Osteocyte (in vitro differentiated cells): ENCODE results near the gene EPDR1. TPM values are rescaled to one million over a fixed set of nuclear protein-coding genes. Genes with fewer than 3 reads are reported as not detected.

Experiments
- DNase-seq: peaks from one replicate; pipeline ENCODE4 v3.0.0; 2021; ENCODE audit warnings: mixed read lengths; ENCODE audit not compliant: unreplicated experiment; ENCODE audit errors: extremely low spot score
- H3K27ac Mint-ChIP-seq: one replicate; pipeline ENCODE4 v1.8.0; 2021; ENCODE audit warnings: mild to moderate bottlenecking, mixed read lengths; ENCODE audit not compliant: unreplicated experiment
- H3K27me3 Mint-ChIP-seq: one replicate; pipeline ENCODE4 v1.8.0; 2021; ENCODE audit warnings: mixed read lengths; ENCODE audit not compliant: unreplicated experiment
- H3K36me3 Mint-ChIP-seq: one replicate; pipeline ENCODE4 v1.8.0; 2021; ENCODE audit warnings: mixed read lengths; ENCODE audit not compliant: unreplicated experiment
- H3K4me1 Mint-ChIP-seq: one replicate; pipeline ENCODE4 v1.8.0; 2021; ENCODE audit warnings: mixed read lengths; ENCODE audit not compliant: unreplicated experiment
- H3K4me3 Mint-ChIP-seq: one replicate; pipeline ENCODE4 v1.8.0; 2021; ENCODE audit warnings: mild to moderate bottlenecking, moderate library complexity, mixed read lengths; ENCODE audit not compliant: unreplicated experiment
- H3K9me3 Mint-ChIP-seq: one replicate; pipeline ENCODE4 v1.8.0; 2021; ENCODE audit warnings: mixed read lengths; ENCODE audit not compliant: unreplicated experiment
- CTCF ChIP-seq: fragments of 200-600 bp; sonication (generic); IDR thresholded peaks from 2 replicates; pipeline ENCODE4 v1.5.0; 2021; ENCODE audit warnings: antibody characterized with exemption, mild to moderate bottlenecking, moderate library complexity
- total RNA-seq: library from RNA; stranded (reverse); gene quantifications from 2 replicates; pipeline ENCODE4 v1.2.1, GENCODE V29; 2021

Gene EPDR1
- total RNA-seq, 1 donor from 2014 or later = 16.6 TPM

DNA sequence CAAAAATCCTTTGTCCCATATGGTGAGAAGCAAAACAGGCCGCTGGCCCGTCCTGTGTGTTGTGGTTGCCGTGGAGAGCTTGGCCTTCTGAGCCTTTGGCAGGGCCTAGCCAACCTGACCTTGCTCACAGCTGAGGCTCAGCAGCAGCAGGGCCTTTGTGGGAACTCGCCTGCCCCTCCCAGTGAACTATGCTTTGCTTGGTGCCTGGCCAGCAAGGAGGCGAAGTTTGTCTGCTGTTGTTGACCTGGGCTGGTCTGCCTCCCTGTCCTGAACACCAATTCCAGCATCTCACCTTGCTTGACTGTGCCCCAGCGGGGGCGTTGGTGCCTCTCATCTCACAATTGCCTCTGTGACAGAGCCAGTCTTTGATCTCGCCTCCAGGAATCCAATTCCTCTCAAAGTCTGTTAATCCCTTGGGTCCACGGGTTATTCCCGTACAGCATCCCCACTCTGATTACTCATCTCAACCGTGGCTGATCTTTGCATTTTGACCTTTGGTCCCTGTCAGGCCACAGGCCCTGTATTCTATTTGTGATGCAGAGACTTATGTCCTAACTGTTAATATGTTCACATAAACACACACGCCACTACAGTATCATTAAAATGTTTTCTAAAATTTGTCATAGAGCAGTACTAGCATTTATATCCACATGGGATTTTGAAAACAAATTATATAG lies 22.6 kb downstream of the EPDR1 start:
- Mint-ChIP-seq H3K27me3 (no peaks in the 10 kb centered on the region), H3K36me3 (no peaks in the 10 kb centered on the region), H3K27ac (peak overlapping the region; percentile 43), H3K9me3 (no peaks in the 10 kb centered on the region), H3K4me3 (no peak overlapping the region), H3K4me1 (peaks cover 12% of the 10 kb centered on the region)
- DNase-seq = no peak
- TF ChIP-seq CTCF = no peak

DNA sequence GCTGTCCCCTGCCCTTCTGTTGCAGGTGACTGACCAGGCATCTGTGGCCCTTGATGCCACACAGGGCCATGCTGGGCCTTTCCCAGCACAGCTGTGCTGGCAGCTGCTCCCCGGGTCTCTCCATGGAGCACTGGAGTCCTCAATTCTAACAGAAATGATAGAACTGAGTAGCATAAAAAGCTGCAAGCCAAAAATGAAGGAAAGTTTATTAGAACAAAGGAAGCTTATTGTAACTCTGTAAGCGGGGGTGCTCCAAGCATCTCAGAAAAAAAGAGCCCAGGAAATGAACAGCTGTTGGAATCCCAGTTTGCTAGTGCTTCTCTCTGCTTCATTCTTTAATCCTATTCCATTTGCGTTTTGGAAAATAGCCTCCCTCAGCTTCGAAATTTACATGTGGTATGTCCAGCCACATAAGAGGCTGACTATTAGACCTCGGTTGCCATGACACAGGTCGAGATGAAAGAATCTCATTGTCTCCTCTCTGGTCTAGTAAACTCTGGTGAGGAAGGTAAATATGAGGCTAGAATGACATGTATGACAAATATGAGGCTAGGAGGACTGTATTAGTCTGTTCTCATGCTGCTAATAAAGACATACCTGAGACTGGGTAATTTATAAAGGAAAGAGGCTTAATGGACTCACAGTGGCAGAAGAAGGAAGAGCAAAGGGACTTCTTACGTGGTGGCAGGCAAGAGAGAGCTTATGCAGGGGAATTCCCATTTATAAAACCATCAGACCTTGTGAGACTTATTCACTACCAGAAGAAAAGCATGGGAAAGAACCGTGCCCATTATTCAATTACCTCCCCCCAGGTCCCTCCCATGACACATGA lies 23.7 kb downstream of the EPDR1 start:
- Mint-ChIP-seq H3K9me3 (no peaks in the 10 kb centered on the region), H3K4me3 (no peak overlapping the region), H3K36me3 (no peaks in the 10 kb centered on the region), H3K4me1 (peaks cover 12% of the 10 kb centered on the region), H3K27ac (no peak overlapping the region), H3K27me3 (no peaks in the 10 kb centered on the region)
- no peak for DNase-seq
- TF ChIP-seq CTCF = no peak

DNA sequence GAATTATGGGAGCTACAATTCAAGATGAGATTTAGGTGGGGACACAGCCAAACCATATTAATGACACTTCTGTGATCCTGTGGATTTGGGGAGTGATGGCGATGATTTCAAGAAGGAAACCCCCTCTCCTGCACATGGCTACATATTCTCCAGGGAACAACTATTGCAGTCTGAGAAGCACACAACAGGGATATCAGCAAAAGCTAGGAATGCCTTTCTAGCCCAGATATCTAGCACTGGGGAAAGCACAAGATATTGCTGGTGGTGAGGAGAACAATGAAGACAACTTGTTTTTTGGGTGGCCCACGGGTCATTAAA lies 24.3 kb downstream of the EPDR1 start:
- Mint-ChIP-seq H3K4me3 (no peak overlapping the region), H3K9me3 (no peaks in the 10 kb centered on the region), H3K27me3 (no peaks in the 10 kb centered on the region), H3K4me1 (peaks cover 12% of the 10 kb centered on the region), H3K27ac (no peak overlapping the region), H3K36me3 (no peaks in the 10 kb centered on the region)
- DNase-seq = no peak
- no peak for TF ChIP-seq CTCF

DNA sequence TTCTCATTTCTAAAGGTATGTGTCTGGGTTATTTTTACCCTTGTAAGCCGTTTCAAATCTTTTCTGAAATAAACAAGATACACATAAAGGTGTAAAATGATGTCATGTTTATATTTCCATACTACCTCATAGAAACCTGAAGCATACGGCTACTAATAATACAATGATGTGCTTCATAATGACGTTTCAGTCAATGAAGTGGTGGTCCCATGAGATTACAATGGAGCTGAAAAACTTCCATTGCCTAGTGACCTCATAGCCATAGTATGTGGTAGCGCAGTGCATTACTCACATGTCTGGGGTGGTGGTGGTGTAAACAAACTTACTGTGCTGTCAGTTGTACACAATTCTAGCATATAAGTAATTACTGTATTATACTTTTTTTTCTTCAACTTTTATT lies 24.9 kb downstream of the EPDR1 start:
- H3K9me3 Mint-ChIP-seq = no peaks in the 10 kb centered on the region
- no peak for DNase-seq
- no peak overlapping the region for H3K4me3 Mint-ChIP-seq
- TF ChIP-seq CTCF = no peak
- no peaks in the 10 kb centered on the region for H3K27me3 Mint-ChIP-seq
- no peaks in the 10 kb centered on the region for H3K36me3 Mint-ChIP-seq
- H3K4me1 Mint-ChIP-seq = peaks cover 12% of the 10 kb centered on the region
- no peak overlapping the region for H3K27ac Mint-ChIP-seq

DNA sequence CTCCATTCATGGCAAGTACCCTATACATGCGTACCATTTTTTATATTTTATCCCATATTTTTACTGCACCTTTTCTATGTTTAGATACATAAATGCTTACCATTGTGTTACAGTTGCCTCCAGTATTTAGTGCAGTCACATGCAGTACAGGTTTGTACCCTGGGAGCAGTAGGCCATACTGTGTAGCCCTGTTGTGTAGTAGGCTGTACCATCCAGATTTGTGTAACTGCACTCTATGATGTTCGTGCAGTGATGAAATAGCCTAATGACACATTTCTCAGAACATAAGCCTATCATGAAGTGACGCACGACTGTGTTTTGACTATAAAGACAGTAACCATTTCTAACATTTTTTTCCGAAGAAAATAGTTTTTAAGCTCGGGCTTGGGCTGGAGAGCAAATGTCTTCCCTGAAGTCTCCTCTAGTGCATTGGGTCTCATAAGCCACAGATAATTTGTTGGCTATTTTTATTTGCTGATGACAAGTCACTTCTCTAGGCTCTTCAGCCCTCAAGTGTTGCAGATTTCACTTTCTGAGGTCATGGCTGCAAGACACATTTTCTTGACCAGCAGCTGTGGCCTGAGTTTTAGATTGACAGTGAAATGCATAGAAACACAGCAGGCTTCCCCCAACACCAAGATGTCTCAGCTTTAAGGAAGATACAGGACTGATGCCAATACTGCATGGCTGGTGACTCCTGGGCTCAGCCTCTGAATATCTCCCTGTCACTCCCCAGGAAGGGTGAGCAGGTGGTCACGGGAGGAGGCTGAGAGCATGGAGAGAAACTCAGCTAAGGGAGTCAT lies 26.9 kb downstream of the EPDR1 start:
- no peaks in the 10 kb centered on the region for H3K9me3 Mint-ChIP-seq
- H3K36me3 Mint-ChIP-seq = peaks cover 5% of the 10 kb centered on the region
- H3K27ac Mint-ChIP-seq = no peak overlapping the region
- DNase-seq = no peak
- no peaks in the 10 kb centered on the region for H3K27me3 Mint-ChIP-seq
- H3K4me1 Mint-ChIP-seq = peaks cover 10% of the 10 kb centered on the region
- no peak overlapping the region for H3K4me3 Mint-ChIP-seq
- no peak for TF ChIP-seq CTCF
